Ishikawa (cell line): ENCODE measurements around the gene NDUFB3.

ENCODE experiments used
- FOXM1 ChIP-seq: IDR thresholded peaks from 2 replicates; pipeline ENCODE4 v1.6.1; 2012; ENCODE audit warnings: low read depth, borderline replicate concordance
- NFIC ChIP-seq: IDR thresholded peaks from 2 replicates; pipeline ENCODE4 v1.6.1; 2012
- RAD21 ChIP-seq: IDR thresholded peaks from 2 replicates; pipeline ENCODE4 v1.6.1; 2012; ENCODE audit warnings: low read depth
- TF ChIP-seq, protein P1 (sequence below): IDR thresholded peaks from 2 replicates; pipeline ENCODE4 v1.6.1; 2012; ENCODE audit warnings: low read depth, mild to moderate bottlenecking

DNA sequence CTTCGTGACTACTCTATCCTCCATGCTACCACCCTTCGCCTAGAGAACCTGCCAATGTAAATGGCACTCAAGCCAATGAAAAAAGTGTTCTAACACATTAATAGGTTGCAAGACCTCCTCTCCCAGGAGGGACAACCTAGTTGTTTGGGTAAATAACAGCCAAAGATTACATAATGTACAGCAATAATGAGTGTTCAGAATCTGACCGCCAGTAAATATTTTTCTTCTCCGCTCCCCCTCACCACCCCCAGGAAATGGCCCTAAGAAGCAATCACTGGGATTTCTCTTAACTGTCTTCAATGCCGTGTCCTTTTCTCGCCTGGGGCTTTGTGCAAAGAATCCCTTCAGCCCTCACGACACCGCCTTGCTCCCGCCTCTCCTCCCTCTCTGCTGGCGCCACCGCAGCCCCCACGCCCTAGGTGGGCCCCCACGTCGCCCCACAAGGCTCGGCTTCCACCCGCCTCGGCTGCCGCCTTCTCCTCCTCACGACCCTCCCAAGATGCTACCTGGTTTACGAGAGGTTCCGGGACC lies 788 bp upstream of the NDUFB3 start:
- TF ChIP-seq NFIC (no peak), FOXM1 (no peak), RAD21 (no peak)
- TF ChIP-seq, protein P1, sequence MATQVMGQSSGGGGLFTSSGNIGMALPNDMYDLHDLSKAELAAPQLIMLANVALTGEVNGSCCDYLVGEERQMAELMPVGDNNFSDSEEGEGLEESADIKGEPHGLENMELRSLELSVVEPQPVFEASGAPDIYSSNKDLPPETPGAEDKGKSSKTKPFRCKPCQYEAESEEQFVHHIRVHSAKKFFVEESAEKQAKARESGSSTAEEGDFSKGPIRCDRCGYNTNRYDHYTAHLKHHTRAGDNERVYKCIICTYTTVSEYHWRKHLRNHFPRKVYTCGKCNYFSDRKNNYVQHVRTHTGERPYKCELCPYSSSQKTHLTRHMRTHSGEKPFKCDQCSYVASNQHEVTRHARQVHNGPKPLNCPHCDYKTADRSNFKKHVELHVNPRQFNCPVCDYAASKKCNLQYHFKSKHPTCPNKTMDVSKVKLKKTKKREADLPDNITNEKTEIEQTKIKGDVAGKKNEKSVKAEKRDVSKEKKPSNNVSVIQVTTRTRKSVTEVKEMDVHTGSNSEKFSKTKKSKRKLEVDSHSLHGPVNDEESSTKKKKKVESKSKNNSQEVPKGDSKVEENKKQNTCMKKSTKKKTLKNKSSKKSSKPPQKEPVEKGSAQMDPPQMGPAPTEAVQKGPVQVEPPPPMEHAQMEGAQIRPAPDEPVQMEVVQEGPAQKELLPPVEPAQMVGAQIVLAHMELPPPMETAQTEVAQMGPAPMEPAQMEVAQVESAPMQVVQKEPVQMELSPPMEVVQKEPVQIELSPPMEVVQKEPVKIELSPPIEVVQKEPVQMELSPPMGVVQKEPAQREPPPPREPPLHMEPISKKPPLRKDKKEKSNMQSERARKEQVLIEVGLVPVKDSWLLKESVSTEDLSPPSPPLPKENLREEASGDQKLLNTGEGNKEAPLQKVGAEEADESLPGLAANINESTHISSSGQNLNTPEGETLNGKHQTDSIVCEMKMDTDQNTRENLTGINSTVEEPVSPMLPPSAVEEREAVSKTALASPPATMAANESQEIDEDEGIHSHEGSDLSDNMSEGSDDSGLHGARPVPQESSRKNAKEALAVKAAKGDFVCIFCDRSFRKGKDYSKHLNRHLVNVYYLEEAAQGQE: no peak
